Subcutaneous adipose tissue (tissue), 4 donors: ENCODE data around the gene GARIN5B. TPM values are rescaled to one million over a fixed set of nuclear protein-coding genes. Genes with fewer than 3 reads are reported as not detected.

Source experiments
- CTCF ChIP-seq: fragments of 450-650 bp; IDR thresholded peaks from one replicate; pipeline ENCODE4 v1.5.1; 2016; ENCODE audit warnings: low read depth, mild to moderate bottlenecking, control low read depth, antibody characterized with exemption, moderate library complexity
- total RNA-seq, 4 donors: library from RNA; depleted of rRNA; stranded (reverse); fragments of >200 nt; gene quantifications; one replicate each; pipeline ENCODE4 v1.1.0, GENCODE V29; 2016

Gene GARIN5B
- total RNA-seq, 4 donors from 2014 or later, result not detected

- TF ChIP-seq CTCF, result no peak
Observed at GRCh38 chr19:55306712-55307111, 56.3 kb downstream of the GARIN5B start.

- no peak for TF ChIP-seq CTCF
Observed at GRCh38 chr19:55305983-55306562, 57.0 kb downstream of the GARIN5B start.

GRCh38 chr19:55305491-55305890 lies 57.6 kb downstream of the GARIN5B start:
- no peak for TF ChIP-seq CTCF

GRCh38 chr19:55304980-55305379 lies 58.1 kb downstream of the GARIN5B start:
- TF ChIP-seq CTCF, result no peak

Other genes starting within 250 kb of the GARIN5B start
- gene PPP1R12C, start 245.6 kb downstream of the GARIN5B start, total RNA-seq, result 100 to 1,000 TPM in 1 of 4 donors, 10 to 100 TPM in 3; 30.0 to 149 (median 69.6) TPM
- 10 to 100 TPM in 1 of 4 donors, not detected in 3; 17.5 TPM for gene TNNT1, start 214.1 kb downstream of the GARIN5B start, total RNA-seq
- gene TNNI3, start 205.5 kb downstream of the GARIN5B start, total RNA-seq, result not detected
- under 1 TPM in 2 of 4 donors, not detected in 2; 0.34 to 0.88 TPM for gene DNAAF3, start 196.6 kb downstream of the GARIN5B start, total RNA-seq
- gene SYT5, start 183.0 kb downstream of the GARIN5B start, total RNA-seq, result not detected
- gene PTPRH, start 153.8 kb downstream of the GARIN5B start, total RNA-seq, result 1 to 10 TPM in 2 of 4 donors, under 1 TPM in 2; 0.19 to 2.9 (median 1.3) TPM
- gene TMEM86B, start 134.5 kb downstream of the GARIN5B start, total RNA-seq, result 1 to 10 TPM in 1 of 4 donors, under 1 TPM in 1, not detected in 2; 0.22 to 2.3 TPM
- 10 to 100 TPM; 23.6 to 42.8 (median 26.6) TPM for gene PPP6R1, start 104.2 kb downstream of the GARIN5B start, total RNA-seq
- gene HSPBP1, start 83.2 kb downstream of the GARIN5B start, total RNA-seq, result 10 to 100 TPM in 2 of 4 donors, 1 to 10 TPM in 2; 4.9 to 17.9 (median 10.4) TPM
- gene BRSK1, start 79.3 kb downstream of the GARIN5B start, total RNA-seq, result 1 to 10 TPM in 1 of 4 donors, under 1 TPM in 1, not detected in 2; 0.38 to 1.1 TPM
- 10 to 100 TPM in 3 of 4 donors, 1 to 10 TPM in 1; 10.0 to 17.8 (median 14.4) TPM for gene TMEM150B, start 37.9 kb downstream of the GARIN5B start, total RNA-seq
- gene KMT5C, start 23.4 kb downstream of the GARIN5B start, total RNA-seq, result 10 to 100 TPM in 1 of 4 donors, 1 to 10 TPM in 3; 7.0 to 24.1 (median 8.0) TPM
- not detected for gene COX6B2, start 8.5 kb downstream of the GARIN5B start, total RNA-seq
- gene IL11, start 7.2 kb upstream of the GARIN5B start, total RNA-seq, result not detected
- gene TMEM190, start 13.6 kb upstream of the GARIN5B start, total RNA-seq, result not detected
- 1 to 10 TPM in 1 of 4 donors, under 1 TPM in 1, not detected in 2; 0.44 to 2.8 TPM for gene TMEM238, start 21.0 kb upstream of the GARIN5B start, total RNA-seq
- gene RPL28, start 22.7 kb upstream of the GARIN5B start, total RNA-seq, result 100 to 1,000 TPM; 283 to 590 (median 367) TPM
- 10 to 100 TPM in 1 of 4 donors, 1 to 10 TPM in 3; 4.1 to 12.8 (median 8.6) TPM for gene UBE2S, start 44.5 kb upstream of the GARIN5B start, total RNA-seq
- under 1 TPM in 1 of 4 donors, not detected in 3; 0.16 TPM for gene SHISA7, start 80.0 kb upstream of the GARIN5B start, total RNA-seq
- 10 to 100 TPM; 38.2 to 62.4 (median 45.7) TPM for gene ISOC2, start 98.4 kb upstream of the GARIN5B start, total RNA-seq
- not detected for gene C19orf85, start 101.5 kb upstream of the GARIN5B start, total RNA-seq
- gene ZNF628, start 113.4 kb upstream of the GARIN5B start, total RNA-seq, result 1 to 10 TPM in 3 of 4 donors, under 1 TPM in 1; 0.88 to 2.6 (median 2.3) TPM
- 1 to 10 TPM; 1.0 to 2.3 (median 1.6) TPM for gene NAT14, start 121.9 kb upstream of the GARIN5B start, total RNA-seq
- gene SSC5D, start 125.2 kb upstream of the GARIN5B start, total RNA-seq, result 10 to 100 TPM in 2 of 4 donors, 1 to 10 TPM in 2; 2.1 to 16.7 (median 9.1) TPM
- not detected for gene SBK2, start 173.9 kb upstream of the GARIN5B start, total RNA-seq
- not detected for gene SBK3, start 182.3 kb upstream of the GARIN5B start, total RNA-seq
- gene ZNF579, start 217.6 kb upstream of the GARIN5B start, total RNA-seq, result 1 to 10 TPM in 1 of 4 donors, under 1 TPM in 2, not detected in 1; 0.51 to 5.3 (median 0.66) TPM
- gene FIZ1, start 236.3 kb upstream of the GARIN5B start, total RNA-seq, result 10 to 100 TPM in 1 of 4 donors, 1 to 10 TPM in 3; 1.8 to 12.1 (median 2.7) TPM
- gene ZNF524, start 237.0 kb upstream of the GARIN5B start, total RNA-seq, result 10 to 100 TPM in 3 of 4 donors, 1 to 10 TPM in 1; 3.8 to 33.5 (median 26.4) TPM
- gene ZNF865, start 242.4 kb upstream of the GARIN5B start, total RNA-seq, result 1 to 10 TPM; 1.8 to 8.9 (median 3.6) TPM